Astrocyte of the hippocampus (primary cell): ENCODE results near the gene SNED1.

ENCODE experiments used
- DNase-seq: peaks from one replicate; pipeline ENCODE4 v3.0.0; 2011; ENCODE audit warnings: low read depth, low spot score

The SNED1 gene

GRCh38 chr2:241048149-241048948, 49.9 kb downstream of the SNED1 start:
- DNase-seq: no peak

- DNase-seq: no peak
Observed at GRCh38 chr2:241048949-241049343, 50.5 kb downstream of the SNED1 start.

- peak; percentile 67 for DNase-seq
Observed at GRCh38 chr2:241049739-241050623, 51.6 kb downstream of the SNED1 start.

GRCh38 chr2:241050624-241051577, 52.5 kb downstream of the SNED1 start:
- DNase-seq: no peak

GRCh38 chr2:241051578-241052487, 53.4 kb downstream of the SNED1 start:
- DNase-seq: no peak

- DNase-seq: no peak
Observed at GRCh38 chr2:241052677-241053360, 54.4 kb downstream of the SNED1 start.

GRCh38 chr2:241053576-241054251, 55.3 kb downstream of the SNED1 start:
- DNase-seq: no peak

GRCh38 chr2:241061275-241061674, 62.9 kb downstream of the SNED1 start:
- no peak for DNase-seq

- DNase-seq: no peak
Observed at GRCh38 chr2:241062389-241063092, 64.1 kb downstream of the SNED1 start.

GRCh38 chr2:241063093-241063551, 64.7 kb downstream of the SNED1 start:
- DNase-seq: no peak

- DNase-seq: no peak
Observed at GRCh38 chr2:241063587-241063986, 65.2 kb downstream of the SNED1 start.

- DNase-seq: peak; percentile 17
Observed at GRCh38 chr2:241064008-241064801, 65.8 kb downstream of the SNED1 start.

GRCh38 chr2:241064802-241065354, 66.5 kb downstream of the SNED1 start:
- no peak for DNase-seq

GRCh38 chr2:241065355-241065803, 67.0 kb downstream of the SNED1 start:
- no peak for DNase-seq

- DNase-seq: no peak
Observed at GRCh38 chr2:241066171-241066892, 67.9 kb downstream of the SNED1 start.

GRCh38 chr2:241066893-241067341, 68.5 kb downstream of the SNED1 start:
- peak; percentile 54 for DNase-seq
